Measurements from ENCODE around the gene CCDC127. TPM values are rescaled to one million over a fixed set of nuclear protein-coding genes. Genes with fewer than 3 reads are reported as not detected.
"Not testable (repeated sequence)": the region's sequence is repeated elsewhere in the genome, so short reads cannot be mapped to it uniquely, and the experiment has no call there.

Gene CCDC127
- total RNA-seq, 1 experiment from 2014 or later = 24.1 TPM

- BruUV-seq (replicated peaks); intact Hi-C loops (cut with micrococcal nuclease; ENCODE audit: unreplicated experiment); H3K9me3 ChIP-seq (ENCODE audit: insufficient read depth, low read depth); H4K20me1 ChIP-seq (ENCODE audit: insufficient read depth); H3F3A ChIP-seq (ENCODE audit: insufficient read depth, low read depth); CTCF ChIA-PET; POLR2A ChIA-PET (ENCODE audit: unreplicated experiment); H3K4me1 ChIP-seq (replicated peaks; ENCODE audit: insufficient read depth); H3K4me2 ChIP-seq; H3K27ac ChIP-seq; H3K79me2 ChIP-seq (ENCODE audit: low read depth); H2AFZ ChIP-seq; H3K27me3 ChIP-seq (ENCODE audit: insufficient read depth, low read depth); H3K9me2 ChIP-seq (ENCODE audit: insufficient read depth); H3K4me3 ChIP-seq: not testable (repeated sequence)
- H3K36me3 ChIP-seq (ENCODE audit: low read depth) = peaks cover 26% of the 10 kb centered on the region
- DNase-seq = peak in 1 of 2 experiments; percentile 27
These were observed 23.2 kb upstream of the CCDC127 start for GRCh38 chr5:241045-241669.

GRCh38 chr5:240550-240949 lies 22.6 kb upstream of the CCDC127 start:
- H4K20me1 ChIP-seq (ENCODE audit: insufficient read depth); DNase-seq; BruUV-seq (replicated peaks); H3K4me3 ChIP-seq; H3K9me3 ChIP-seq (ENCODE audit: insufficient read depth, low read depth); H3K4me2 ChIP-seq; intact Hi-C loops (cut with micrococcal nuclease; ENCODE audit: unreplicated experiment); POLR2A ChIA-PET (ENCODE audit: unreplicated experiment); H3K79me2 ChIP-seq (ENCODE audit: low read depth); H2AFZ ChIP-seq; H3K27me3 ChIP-seq (ENCODE audit: insufficient read depth, low read depth); H3K27ac ChIP-seq; H3F3A ChIP-seq (ENCODE audit: insufficient read depth, low read depth); H3K4me1 ChIP-seq (replicated peaks; ENCODE audit: insufficient read depth); H3K9me2 ChIP-seq (ENCODE audit: insufficient read depth); CTCF ChIA-PET: not testable (repeated sequence)
- peaks cover 26% of the 10 kb centered on the region for H3K36me3 ChIP-seq (ENCODE audit: low read depth)

- H3K9me3 ChIP-seq (ENCODE audit: insufficient read depth, low read depth); POLR2A ChIA-PET (ENCODE audit: unreplicated experiment); CTCF ChIA-PET; intact Hi-C loops (cut with micrococcal nuclease; ENCODE audit: unreplicated experiment); H2AFZ ChIP-seq; H3K4me1 ChIP-seq (replicated peaks; ENCODE audit: insufficient read depth); H4K20me1 ChIP-seq (ENCODE audit: insufficient read depth); H3K79me2 ChIP-seq (ENCODE audit: low read depth); H3K27me3 ChIP-seq (ENCODE audit: insufficient read depth, low read depth); H3K4me3 ChIP-seq; BruUV-seq (replicated peaks); H3F3A ChIP-seq (ENCODE audit: insufficient read depth, low read depth); H3K27ac ChIP-seq; H3K9me2 ChIP-seq (ENCODE audit: insufficient read depth); H3K4me2 ChIP-seq: not testable (repeated sequence)
- peaks cover 34% of the 10 kb centered on the region for H3K36me3 ChIP-seq (ENCODE audit: low read depth)
- DNase-seq = peak in 1 of 2 experiments; percentile 24
These were observed 20.0 kb upstream of the CCDC127 start for GRCh38 chr5:237931-238330.

GRCh38 chr5:235527-235926 lies 17.6 kb upstream of the CCDC127 start:
- POLR2A ChIA-PET (ENCODE audit: unreplicated experiment) = not testable (repeated sequence)

GRCh38 chr5:234450-234849 lies 16.5 kb upstream of the CCDC127 start:
- Histone ChIP-seq H3K36me3 (ENCODE audit: low read depth) (peaks cover 13% of the 10 kb centered on the region), H4K20me1 (ENCODE audit: insufficient read depth) (no peaks in the 10 kb centered on the region), H3K27ac (no peak overlapping the region), H3K27me3 (ENCODE audit: insufficient read depth, low read depth) (no peaks in the 10 kb centered on the region), H3K4me3 (no peak overlapping the region), H3K4me1 (replicated peaks; ENCODE audit: insufficient read depth) (no peaks in the 10 kb centered on the region), H3K9me2 (ENCODE audit: insufficient read depth) (no peaks in the 10 kb centered on the region), H3K4me2 (no peak overlapping the region), H3F3A (ENCODE audit: insufficient read depth, low read depth) (no peaks in the 10 kb centered on the region), H3K79me2 (ENCODE audit: low read depth) (no peaks in the 10 kb centered on the region), H3K9me3 (ENCODE audit: insufficient read depth, low read depth) (no peaks in the 10 kb centered on the region), H2AFZ (no peak overlapping the region)
- no peak for DNase-seq
- no peak for TF ChIP-seq EZH2 (IDR thresholded peaks at IDR 0.05; ENCODE audit: low read depth)
- no peak for TF ChIP-seq CTCF (conservative IDR thresholded peaks at IDR 0.05)
- no TSS peak for BruUV-seq (replicated peaks)
- ChIA-PET POLR2A (ENCODE audit: unreplicated experiment) (no interaction called here), CTCF (no interaction called here)
- intact Hi-C loops (cut with micrococcal nuclease; ENCODE audit: unreplicated experiment) = no loop called here

More at GRCh38 chr5:235527-235926, 17.6 kb upstream of the CCDC127 start:
- H3K9me3 ChIP-seq (ENCODE audit: insufficient read depth, low read depth); H2AFZ ChIP-seq; H3K27ac ChIP-seq; H3K4me1 ChIP-seq (replicated peaks; ENCODE audit: insufficient read depth); CTCF ChIA-PET; H3K4me3 ChIP-seq; BruUV-seq (replicated peaks); H3K27me3 ChIP-seq (ENCODE audit: insufficient read depth, low read depth); intact Hi-C loops (cut with micrococcal nuclease; ENCODE audit: unreplicated experiment); H3K4me2 ChIP-seq; H3F3A ChIP-seq (ENCODE audit: insufficient read depth, low read depth); H3K79me2 ChIP-seq (ENCODE audit: low read depth); H4K20me1 ChIP-seq (ENCODE audit: insufficient read depth); H3K9me2 ChIP-seq (ENCODE audit: insufficient read depth): not testable (repeated sequence)
- peak in 1 of 2 experiments; percentile 29 for DNase-seq
- peaks cover 16% of the 10 kb centered on the region for H3K36me3 ChIP-seq (ENCODE audit: low read depth)

GRCh38 chr5:233426-233825 lies 15.5 kb upstream of the CCDC127 start:
- H2AFZ ChIP-seq; H4K20me1 ChIP-seq (ENCODE audit: insufficient read depth); H3K27me3 ChIP-seq (ENCODE audit: insufficient read depth, low read depth); H3K9me3 ChIP-seq (ENCODE audit: insufficient read depth, low read depth); POLR2A ChIA-PET (ENCODE audit: unreplicated experiment); H3K27ac ChIP-seq; BruUV-seq (replicated peaks); H3K4me2 ChIP-seq; H3F3A ChIP-seq (ENCODE audit: insufficient read depth, low read depth); H3K9me2 ChIP-seq (ENCODE audit: insufficient read depth); DNase-seq; intact Hi-C loops (cut with micrococcal nuclease; ENCODE audit: unreplicated experiment); H3K4me3 ChIP-seq; H3K79me2 ChIP-seq (ENCODE audit: low read depth); CTCF ChIA-PET; H3K4me1 ChIP-seq (replicated peaks; ENCODE audit: insufficient read depth): not testable (repeated sequence)
- peaks cover 20% of the 10 kb centered on the region for H3K36me3 ChIP-seq (ENCODE audit: low read depth)

Measured in PC-9 (cell line).